ENCODE data around the gene HTRA3. TPM values are rescaled to one million over a fixed set of nuclear protein-coding genes. Genes with fewer than 3 reads are reported as not detected.

Gene HTRA3
- total RNA-seq, 1 donor from 2014 or later: 0.16 TPM

- Mint-ChIP-seq H3K27me3 (ENCODE audit: unreplicated experiment) (no peaks in the 10 kb centered on the region), H3K27ac (ENCODE audit: unreplicated experiment) (no peak overlapping the region), H3K4me1 (ENCODE audit: unreplicated experiment) (peaks cover 31% of the 10 kb centered on the region), H3K36me3 (ENCODE audit: unreplicated experiment) (peaks cover 1% of the 10 kb centered on the region), H3K9me3 (ENCODE audit: unreplicated experiment) (no peaks in the 10 kb centered on the region), H3K4me3 (ENCODE audit: unreplicated experiment) (no peak overlapping the region)
- no peak for DNase-seq (ENCODE audit: extremely low spot score, unreplicated experiment)
- TF ChIP-seq CTCF (IDR thresholded peaks at IDR 0.05): no peak
Observed at GRCh38 chr4:8230033-8230432, 39.5 kb upstream of the HTRA3 start.

GRCh38 chr4:8230891-8231290 lies 38.7 kb upstream of the HTRA3 start:
- Mint-ChIP-seq H3K4me1 (ENCODE audit: unreplicated experiment) (peaks cover 26% of the 10 kb centered on the region), H3K9me3 (ENCODE audit: unreplicated experiment) (no peaks in the 10 kb centered on the region), H3K4me3 (ENCODE audit: unreplicated experiment) (no peak overlapping the region), H3K27me3 (ENCODE audit: unreplicated experiment) (no peaks in the 10 kb centered on the region), H3K27ac (ENCODE audit: unreplicated experiment) (peak overlapping the region; percentile 69), H3K36me3 (ENCODE audit: unreplicated experiment) (peaks cover 1% of the 10 kb centered on the region)
- no peak for DNase-seq (ENCODE audit: extremely low spot score, unreplicated experiment)
- no peak for TF ChIP-seq CTCF (IDR thresholded peaks at IDR 0.05)

GRCh38 chr4:8231551-8232049 lies 38.0 kb upstream of the HTRA3 start:
- no peaks in the 10 kb centered on the region for H3K9me3 Mint-ChIP-seq (ENCODE audit: unreplicated experiment)
- no peak for TF ChIP-seq CTCF (IDR thresholded peaks at IDR 0.05)
- H3K27me3 Mint-ChIP-seq (ENCODE audit: unreplicated experiment): no peaks in the 10 kb centered on the region

GRCh38 chr4:8232748-8233147 lies 36.8 kb upstream of the HTRA3 start:
- no peaks in the 10 kb centered on the region for H3K9me3 Mint-ChIP-seq (ENCODE audit: unreplicated experiment)

More at GRCh38 chr4:8231551-8232049, 38.0 kb upstream of the HTRA3 start:
- DNase-seq (ENCODE audit: extremely low spot score, unreplicated experiment): no peak
- H3K4me1 Mint-ChIP-seq (ENCODE audit: unreplicated experiment): peaks cover 21% of the 10 kb centered on the region
- H3K4me3 Mint-ChIP-seq (ENCODE audit: unreplicated experiment): no peak overlapping the region
- no peak overlapping the region for H3K27ac Mint-ChIP-seq (ENCODE audit: unreplicated experiment)
- H3K36me3 Mint-ChIP-seq (ENCODE audit: unreplicated experiment): peaks cover 1% of the 10 kb centered on the region

More at GRCh38 chr4:8232748-8233147, 36.8 kb upstream of the HTRA3 start:
- Mint-ChIP-seq H3K27me3 (ENCODE audit: unreplicated experiment) (no peaks in the 10 kb centered on the region), H3K4me3 (ENCODE audit: unreplicated experiment) (no peak overlapping the region), H3K4me1 (ENCODE audit: unreplicated experiment) (peaks cover 21% of the 10 kb centered on the region), H3K36me3 (ENCODE audit: unreplicated experiment) (peaks cover 1% of the 10 kb centered on the region), H3K27ac (ENCODE audit: unreplicated experiment) (no peak overlapping the region)
- no peak for DNase-seq (ENCODE audit: extremely low spot score, unreplicated experiment)
- TF ChIP-seq CTCF (IDR thresholded peaks at IDR 0.05): no peak
